ENCODE measurements around the gene HAGH.

The HAGH gene

GRCh38 chr16:1831186-1832075, 4.8 kb upstream of the HAGH start:
- DNase-seq (ENCODE audit: low read depth): no peak

GRCh38 chr16:1830213-1830612, 3.6 kb upstream of the HAGH start:
- no peak for DNase-seq (ENCODE audit: low read depth)

DNA sequence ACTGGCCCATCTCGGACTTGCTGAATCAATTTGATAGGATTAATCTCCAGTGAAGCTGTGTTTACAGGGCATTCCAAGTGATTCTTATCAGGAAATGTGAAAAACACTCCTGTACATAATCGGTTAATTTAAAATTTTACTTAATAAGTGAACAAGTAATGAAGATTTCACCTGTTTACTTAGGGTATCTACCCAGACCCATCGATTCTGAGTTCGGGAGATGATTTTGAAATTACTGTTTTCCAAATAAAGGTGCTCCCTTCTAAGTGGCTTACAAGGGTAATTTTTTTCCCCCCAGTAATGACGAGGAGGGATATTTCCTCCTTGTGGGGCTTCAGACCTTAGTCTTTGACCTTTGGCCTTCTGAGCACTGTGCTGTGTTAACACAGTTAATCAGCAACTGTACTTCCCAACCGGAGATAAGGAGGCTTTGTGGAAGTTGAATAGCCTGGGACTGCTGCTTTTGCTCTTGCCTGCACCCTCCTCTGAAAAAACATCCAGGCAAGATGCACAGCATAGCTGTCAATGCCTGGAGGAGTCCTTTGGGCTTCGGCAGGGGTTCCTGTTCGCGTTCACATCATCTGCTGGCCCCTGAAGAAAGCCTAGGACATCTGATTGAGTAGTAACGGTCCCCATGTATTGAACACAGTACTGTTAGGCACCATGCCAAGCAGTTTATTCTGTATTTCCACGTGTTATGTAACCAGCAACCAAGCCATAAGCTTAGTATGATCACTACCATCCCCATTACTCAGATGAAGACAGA, 2.2 kb upstream of the HAGH start:
- no peak for DNase-seq (ENCODE audit: low read depth)

- peak; percentile 40 for DNase-seq (ENCODE audit: low read depth)
Measured at GRCh38 chr16:1825864-1826690, 548 bp downstream of the HAGH start.

DNA sequence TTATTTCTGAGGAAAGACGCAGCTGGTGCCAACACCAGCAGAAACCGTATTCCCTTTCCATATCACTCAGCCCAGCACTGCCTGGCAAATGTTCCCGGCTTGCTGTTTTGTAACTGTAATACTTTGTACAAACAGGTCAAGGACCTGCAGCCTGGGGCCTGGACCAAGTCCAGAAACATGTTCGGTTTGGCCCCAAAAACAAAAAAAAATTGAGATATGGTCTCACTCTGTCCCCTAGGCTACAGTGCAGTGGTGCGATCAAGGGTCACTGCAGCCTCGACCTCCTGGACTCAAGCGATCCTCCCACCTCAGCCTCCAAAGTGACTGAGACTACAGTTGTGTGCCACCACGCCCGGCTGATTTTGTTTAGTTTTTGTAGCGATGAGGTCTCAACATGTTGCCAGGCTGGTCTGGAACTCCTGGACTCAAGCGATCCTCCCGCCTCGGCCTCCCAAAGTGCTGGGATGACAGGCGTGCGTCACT, 1.2 kb downstream of the HAGH start:
- DNase-seq (ENCODE audit: low read depth): no peak

- no peak for DNase-seq (ENCODE audit: low read depth)
Measured at GRCh38 chr16:1823821-1824220, 2.8 kb downstream of the HAGH start.

DNA sequence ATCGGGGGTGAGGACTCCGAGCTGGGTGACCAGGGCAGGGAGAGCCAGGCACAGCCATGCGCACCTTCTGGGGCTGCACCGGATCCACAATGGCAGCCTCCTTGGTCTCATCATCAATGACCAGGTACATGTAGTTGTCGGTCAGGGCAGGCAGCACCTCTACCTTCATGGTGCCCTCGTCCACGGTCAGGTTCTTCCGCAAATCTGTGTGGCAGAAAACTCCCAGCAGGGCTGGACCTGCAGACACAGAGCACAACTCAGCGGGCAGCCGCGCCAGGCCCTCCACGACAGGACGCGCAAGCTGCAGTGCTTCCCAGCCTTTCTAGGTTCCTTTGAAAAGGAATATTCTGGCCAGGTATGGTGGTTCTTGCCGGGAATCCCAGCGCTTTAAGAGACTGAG, 3.8 kb downstream of the HAGH start:
- DNase-seq (ENCODE audit: low read depth): no peak

DNA sequence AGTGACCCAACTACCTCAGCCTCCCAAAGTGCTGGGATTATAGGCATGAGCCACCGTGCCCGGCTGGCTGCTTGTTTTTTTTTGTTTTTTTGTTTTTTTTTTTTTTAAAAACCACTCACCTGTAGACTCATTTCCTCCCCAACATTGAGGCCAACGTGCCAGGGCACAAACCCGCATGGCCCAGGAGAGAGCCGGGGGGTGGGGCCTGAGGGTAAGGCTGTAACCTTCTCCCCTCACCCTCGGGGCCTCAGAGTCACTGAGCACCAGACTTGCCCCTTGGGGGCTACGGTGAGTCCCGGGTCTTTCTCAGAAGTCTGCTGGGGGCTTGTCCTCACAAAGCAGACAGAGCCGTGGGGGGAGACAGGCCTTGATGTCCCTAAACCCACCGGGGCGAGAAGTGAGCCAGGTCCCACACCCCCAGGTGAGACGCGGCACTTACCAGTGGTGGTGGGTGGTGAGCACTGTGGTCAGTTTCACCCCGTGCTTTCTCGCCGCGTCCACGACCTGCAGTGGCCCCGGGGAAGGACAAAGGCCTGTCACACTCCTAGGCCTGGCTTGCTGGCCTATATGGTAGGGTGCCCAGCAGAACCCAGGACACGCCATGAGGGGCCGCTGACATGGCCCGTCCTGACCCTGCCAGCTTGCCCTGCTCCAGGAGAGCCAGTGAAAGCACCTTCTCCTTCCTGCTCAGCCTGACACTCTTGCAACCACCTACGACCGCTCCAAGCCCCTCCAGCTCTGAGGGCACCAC, 4.6 kb downstream of the HAGH start:
- no peak for DNase-seq (ENCODE audit: low read depth)

DNA sequence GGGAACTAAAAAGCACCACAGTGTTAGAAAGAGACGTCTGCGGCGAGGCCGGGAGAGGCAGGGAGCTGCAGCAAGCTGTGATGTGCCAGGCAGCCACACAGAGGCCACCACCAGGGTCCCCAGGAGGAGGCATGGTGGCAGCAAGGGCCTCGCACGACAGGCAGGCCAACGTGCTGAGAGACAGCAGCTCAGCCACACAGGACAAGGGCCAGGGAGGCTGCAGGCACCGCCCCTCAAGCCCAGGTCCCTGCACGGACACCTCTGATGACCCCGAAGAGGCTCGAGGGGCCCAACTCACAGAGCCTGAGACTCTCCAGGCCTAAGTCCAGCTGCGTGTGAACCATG, 5.7 kb downstream of the HAGH start:
- DNase-seq (ENCODE audit: low read depth): no peak

DNA sequence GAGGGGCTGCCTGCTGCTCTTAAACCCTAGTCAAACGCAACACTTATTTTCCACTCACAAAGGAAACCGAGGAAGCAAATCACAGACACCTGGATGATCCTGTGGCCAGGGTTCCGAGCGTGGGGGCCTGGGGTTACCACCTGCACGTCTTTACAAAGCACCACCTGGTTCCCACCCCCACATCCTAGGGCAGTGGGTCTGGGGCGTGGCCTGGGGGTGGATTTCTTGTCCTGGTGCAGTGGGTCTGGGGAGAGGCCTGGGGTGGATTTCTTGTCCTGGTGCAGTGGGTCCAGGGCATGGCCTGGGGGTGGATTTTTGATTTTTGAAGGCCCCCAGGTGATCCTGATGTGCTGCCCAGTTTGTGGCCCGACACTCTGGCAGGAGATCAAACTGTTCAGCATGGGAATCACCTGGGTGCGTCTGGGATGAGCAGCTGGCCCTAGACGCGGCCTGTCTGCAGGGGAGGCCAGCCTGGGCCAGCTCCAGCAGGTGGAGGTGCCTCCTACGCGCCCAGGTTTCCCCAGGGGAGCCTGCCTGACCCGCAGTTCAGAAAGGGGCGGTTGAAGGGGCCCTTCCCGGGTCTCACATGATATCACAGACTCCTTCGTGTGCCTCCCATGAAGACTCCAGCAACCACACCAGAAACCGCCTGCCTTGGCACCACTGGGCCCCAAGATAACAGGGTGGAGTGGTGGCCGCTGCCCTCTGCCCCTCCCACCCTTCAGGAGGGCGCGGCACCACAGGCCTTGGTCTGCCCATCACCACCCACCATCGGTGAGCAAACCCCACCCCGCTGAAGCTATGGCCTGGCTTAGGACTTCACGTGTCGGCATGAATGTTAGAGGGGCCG, 6.3 kb downstream of the HAGH start:
- no peak for DNase-seq (ENCODE audit: low read depth)

DNA sequence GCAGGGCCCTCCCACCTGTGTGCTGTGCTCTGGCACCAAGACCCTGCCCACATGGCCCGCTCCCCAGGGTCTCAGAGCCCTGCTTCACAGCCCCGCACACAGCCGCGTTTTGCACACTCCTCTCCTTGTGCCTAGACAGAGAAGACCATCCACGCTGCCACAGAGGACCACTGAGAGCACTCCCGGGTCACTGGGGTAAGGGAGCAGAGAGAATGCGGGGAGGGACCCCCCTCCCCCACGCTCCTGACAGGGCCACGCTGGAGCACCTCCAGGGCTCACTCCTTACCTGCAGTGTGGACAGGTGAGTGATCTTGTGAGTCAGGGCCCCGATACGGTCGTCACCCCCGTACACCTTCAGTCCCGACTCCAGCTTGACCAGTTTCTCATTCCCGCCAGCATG, 7.0 kb downstream of the HAGH start:
- DNase-seq (ENCODE audit: low read depth): no peak

DNA sequence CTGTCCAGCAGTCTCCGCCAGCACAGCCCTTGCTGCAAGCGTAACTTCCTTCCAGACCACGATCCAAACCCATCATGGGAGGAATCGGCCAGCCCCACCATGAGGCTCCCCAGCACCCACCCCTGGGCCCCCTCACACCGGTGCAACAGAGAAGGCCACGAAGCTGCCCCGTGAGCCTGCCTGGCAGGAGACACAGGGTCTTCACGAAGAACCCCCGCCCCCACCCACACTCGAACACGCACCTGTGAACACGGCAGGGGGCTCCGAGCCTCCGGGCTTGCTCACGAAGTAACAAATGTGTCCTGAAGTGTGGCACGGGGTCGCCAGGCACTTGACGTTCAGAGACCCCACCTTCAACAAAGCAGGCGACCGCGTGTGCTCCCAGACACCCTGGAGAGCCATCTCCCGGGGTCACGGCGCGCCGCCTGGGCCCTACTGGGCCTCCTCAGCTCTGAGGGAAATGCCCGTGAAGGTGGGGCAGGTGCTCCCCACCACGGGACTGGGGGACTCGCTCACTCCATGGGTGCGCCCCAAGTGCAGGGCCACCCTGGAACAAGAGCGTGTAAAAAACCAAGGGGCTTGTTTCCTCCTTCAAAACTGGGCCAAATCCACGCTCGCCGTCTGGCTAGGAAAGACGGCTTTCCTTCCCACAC, 7.6 kb downstream of the HAGH start:
- DNase-seq (ENCODE audit: low read depth): no peak

DNA sequence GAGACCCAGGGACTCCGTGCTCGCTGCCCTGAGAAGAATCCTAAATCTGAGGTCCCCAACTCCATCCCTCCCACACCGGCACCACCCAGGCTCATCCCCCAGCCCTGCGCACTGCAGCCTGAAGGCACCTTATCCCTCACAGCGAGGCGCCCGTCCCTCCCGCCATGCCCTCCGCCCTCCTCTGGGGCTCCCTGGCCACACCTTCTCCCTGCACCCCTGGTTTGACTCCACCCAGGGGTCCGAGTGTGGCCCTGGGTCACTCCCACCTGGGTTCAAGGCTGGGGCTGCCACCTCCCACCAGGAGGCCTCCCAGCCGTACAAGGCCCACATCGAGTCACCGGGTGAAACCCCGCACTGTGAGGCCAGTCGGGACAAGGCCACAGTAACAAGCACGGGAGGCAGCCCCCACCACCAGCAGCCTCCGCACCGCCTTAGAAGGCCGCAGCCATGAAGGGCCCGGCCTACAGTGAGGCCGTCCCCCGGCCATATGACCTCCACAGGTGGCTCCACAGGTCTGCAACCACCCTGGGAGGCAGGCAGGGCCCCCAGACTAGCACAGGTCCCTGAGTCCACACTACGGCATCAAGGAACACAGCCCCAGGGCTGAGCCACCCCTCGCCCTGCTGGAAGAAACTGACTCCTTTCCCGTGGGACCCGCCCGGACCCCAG, 8.3 kb downstream of the HAGH start:
- DNase-seq (ENCODE audit: low read depth): no peak

DNA sequence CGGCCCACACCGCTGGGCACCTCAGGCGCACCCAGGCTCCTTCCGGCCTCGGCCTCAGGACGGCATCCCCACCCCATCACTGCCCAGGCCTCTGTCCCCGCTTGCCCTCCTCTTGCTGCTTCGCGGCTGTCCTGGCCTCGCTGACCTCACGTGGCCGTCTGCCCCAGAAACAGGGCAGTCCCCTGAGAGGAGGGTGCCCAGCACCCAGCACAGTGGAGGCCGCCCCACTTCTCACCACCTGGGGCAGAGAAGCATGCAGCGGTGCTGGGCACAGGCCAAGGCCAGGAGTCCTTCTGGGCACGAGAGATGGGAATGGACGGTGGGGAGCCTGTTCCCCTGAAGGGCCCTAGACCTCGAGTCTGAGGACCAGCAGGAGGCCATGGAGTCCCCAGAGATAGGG, 8.9 kb downstream of the HAGH start:
- no peak for DNase-seq (ENCODE audit: low read depth)

DNA sequence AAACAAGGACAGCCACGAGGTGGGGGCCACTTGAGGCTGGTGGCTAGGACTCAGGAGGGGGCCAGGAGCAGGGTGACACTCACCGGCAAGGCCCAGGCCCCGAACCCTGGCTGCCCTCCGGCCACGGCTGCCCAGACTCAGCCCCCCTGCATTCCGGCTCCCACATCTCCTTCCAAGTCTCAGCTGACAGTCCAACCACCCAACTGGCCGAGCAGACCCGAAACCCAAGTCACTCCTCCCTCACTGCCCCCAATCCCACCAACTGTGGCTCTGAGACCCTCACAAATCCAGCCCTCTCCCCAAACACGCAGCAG, 9.4 kb downstream of the HAGH start:
- DNase-seq (ENCODE audit: low read depth): no peak

DNA sequence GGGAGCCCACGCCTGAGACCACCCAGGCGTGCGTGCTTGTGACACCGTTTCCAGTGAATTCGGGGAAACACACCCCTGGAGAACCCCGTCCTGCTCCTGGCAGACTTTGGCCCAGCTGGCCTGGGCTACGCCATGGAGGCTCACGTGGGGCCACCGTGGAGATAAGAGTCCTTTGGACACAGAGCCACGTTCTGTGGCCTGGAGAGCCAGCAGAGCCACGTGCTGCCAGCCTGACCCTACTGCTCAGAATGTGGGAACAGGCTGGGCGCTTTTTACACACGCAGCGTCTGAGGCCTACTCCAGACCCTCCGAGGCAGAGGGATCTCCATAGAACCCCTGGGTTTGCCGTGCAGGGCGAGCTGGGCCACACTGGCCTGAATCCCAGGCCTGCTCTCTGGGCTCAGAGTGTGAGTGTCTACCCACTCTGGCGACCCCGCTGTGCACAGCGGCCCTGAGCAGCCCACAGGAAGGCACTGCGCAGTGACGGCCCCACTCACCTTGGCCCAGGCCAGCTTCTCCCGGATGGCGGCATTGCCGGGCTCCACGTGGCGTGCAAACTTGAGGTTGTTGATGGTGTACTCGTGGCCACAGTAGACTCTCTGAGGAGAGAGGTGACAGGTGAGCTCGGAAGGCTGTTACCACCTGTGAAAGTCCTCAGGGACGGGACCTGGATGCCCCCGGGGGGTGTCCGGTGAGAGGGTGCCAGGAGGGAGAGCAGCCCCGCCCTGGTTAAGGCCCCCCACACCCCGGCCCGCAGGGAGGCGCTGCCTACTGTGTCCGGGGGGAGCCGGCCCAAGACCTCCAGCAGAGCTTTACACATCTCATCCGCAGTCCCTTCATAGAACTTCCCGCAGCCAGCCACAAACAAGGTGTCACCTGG, 10.0 kb downstream of the HAGH start:
- no peak for DNase-seq (ENCODE audit: low read depth)

GRCh38 chr16:1815461-1815860, 11.2 kb downstream of the HAGH start:
- no peak for DNase-seq (ENCODE audit: low read depth)

GRCh38 chr16:1812732-1813163, 13.9 kb downstream of the HAGH start:
- no peak for DNase-seq (ENCODE audit: low read depth)

- DNase-seq (ENCODE audit: low read depth): no peak
Measured at GRCh38 chr16:1810536-1810935, 16.1 kb downstream of the HAGH start.
